ENCODE data around the gene RFC2.
A peak's percentile ranks its signal among the peaks of the same experiment; 100 is the strongest.

RFC2 gene

GRCh38 chr7:74185016-74185415 lies 69.2 kb downstream of the RFC2 start:
- DNase-seq, result no peak

GRCh38 chr7:74183653-74184450 lies 70.3 kb downstream of the RFC2 start:
- DNase-seq, result peak; percentile 41

- no peak for DNase-seq
Observed at GRCh38 chr7:74183142-74183541, 71.1 kb downstream of the RFC2 start.

- DNase-seq, result no peak
Observed at GRCh38 chr7:74182453-74183090, 71.6 kb downstream of the RFC2 start.

- no peak for DNase-seq
Observed at GRCh38 chr7:74181821-74182220, 72.4 kb downstream of the RFC2 start.

All from suppressor macrophage treated with lipopolysaccharide for 4 hours (primary cell).